Activated CD4-positive, alpha-beta T cell treated with anti-CD3 and anti-CD28 coated beads, Interleukin-2, amount 50 U/mL, for 48 hours (primary cell): ENCODE measurements around the gene VAT1L.

Source experiments
- DNase-seq, 2 experiments: peaks; one replicate each; pipeline ENCODE4 v3.0.0-alpha.2; 2020

Gene VAT1L

DNA sequence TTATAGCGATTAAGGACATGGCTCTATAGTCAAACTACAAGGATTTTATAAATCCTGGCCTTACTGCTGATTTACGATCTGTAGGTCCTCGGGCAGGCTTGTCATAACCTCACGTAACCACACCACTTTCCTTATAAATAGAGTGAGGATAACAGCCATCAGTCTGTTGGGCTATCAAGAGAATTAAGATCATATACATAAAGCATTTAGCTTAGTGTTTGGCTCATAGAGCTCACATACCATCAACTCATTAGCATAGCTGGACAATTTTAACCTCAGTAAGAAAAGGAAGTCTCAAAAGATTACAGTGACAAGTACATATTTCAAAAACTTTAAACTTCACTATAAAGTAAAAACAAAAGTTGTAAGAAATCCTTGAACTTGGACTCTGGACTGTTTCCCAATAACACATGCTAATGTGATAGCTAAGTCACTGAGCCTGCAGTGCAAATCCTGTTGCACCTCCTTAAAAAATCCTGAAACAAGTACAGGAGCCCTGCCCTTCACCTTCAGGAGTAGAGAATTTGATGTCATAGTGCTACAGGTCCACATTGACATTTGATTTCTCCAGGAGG, 213.2 kb downstream of the VAT1L start:
- no peak for DNase-seq

GRCh38 chr16:78002915-78003538, 214.7 kb downstream of the VAT1L start:
- DNase-seq, result peak; percentile 79 to 85

- no peak for DNase-seq
These were observed 216.2 kb downstream of the VAT1L start for GRCh38 chr16:78004517-78004916.

DNA sequence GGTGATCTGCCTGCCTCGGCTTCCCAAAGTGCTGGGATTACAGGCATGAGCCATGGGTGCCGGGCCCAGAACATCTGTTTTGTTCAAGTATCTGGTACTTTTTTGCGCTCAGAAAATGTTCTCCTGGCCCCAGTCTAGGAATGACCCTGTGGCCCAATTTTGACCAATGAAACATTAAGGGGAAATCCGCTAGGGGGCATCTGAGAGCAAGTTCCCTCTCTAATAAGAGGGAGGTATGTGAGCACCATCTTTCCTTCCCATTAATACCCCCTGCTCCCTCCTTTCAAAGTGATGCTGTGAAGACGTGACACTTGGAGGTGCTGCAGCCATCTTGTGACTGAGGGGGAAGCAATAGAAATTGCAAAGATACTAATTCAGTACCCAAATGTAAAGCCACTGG, 217.5 kb downstream of the VAT1L start:
- peak; percentile 5 to 10 for DNase-seq

- DNase-seq, result no peak
These were observed 218.8 kb downstream of the VAT1L start for GRCh38 chr16:78007121-78007520.

- no peak for DNase-seq
These were observed 234.1 kb downstream of the VAT1L start, which contains the start of gene CLEC3A for GRCh38 chr16:78022347-78023060. Gene CLEC3A, plus strand, starts transcription at chr16:78022548. Its CDS starts 79 bp downstream, at chr16:78022627.

- DNase-seq, result no peak
These were observed 235.8 kb downstream of the VAT1L start for GRCh38 chr16:78024159-78024558.

GRCh38 chr16:78025631-78026030, 237.3 kb downstream of the VAT1L start:
- DNase-seq, result no peak

- DNase-seq, result no peak
These were observed 239.7 kb downstream of the VAT1L start for GRCh38 chr16:78028018-78028417.
